DOHH2 (cell line): ENCODE measurements around the gene NFIA.

ENCODE experiments used
- H3F3A ChIP-seq: fragments of 200-600 bp; sonication (generic), shearing (Covaris generic); 2 replicates; pipeline ENCODE4 v1.6.0; 2016; ENCODE audit warnings: antibody characterized with exemption, mild to moderate bottlenecking; ENCODE audit not compliant: control insufficient read depth, insufficient read depth
- H3K27ac ChIP-seq: fragments of 200-600 bp; sonication (generic); 2 replicates; pipeline ENCODE4 v1.5.1; 2014; ENCODE audit warnings: low read depth, mild to moderate bottlenecking, low read length, moderate library complexity
- H3K27me3 ChIP-seq: fragments of 200-600 bp; sonication (generic); 2 replicates; pipeline ENCODE4 v1.6.1; 2014; ENCODE audit warnings: mild to moderate bottlenecking, low read length, mixed read lengths; ENCODE audit not compliant: control insufficient read depth
- H3K36me3 ChIP-seq: fragments of 200-600 bp; sonication (generic); 2 replicates; pipeline ENCODE4 v1.6.1; 2014; ENCODE audit warnings: mild to moderate bottlenecking, low read length, moderate library complexity, mixed read lengths; ENCODE audit not compliant: control insufficient read depth
- H3K4me1 ChIP-seq: fragments of 200-600 bp; sonication (generic); 2 replicates; pipeline ENCODE4 v1.6.1; 2014; ENCODE audit warnings: mild to moderate bottlenecking, low read length, mixed read lengths; ENCODE audit not compliant: control insufficient read depth
- H3K4me2 ChIP-seq: fragments of 200-600 bp; sonication (generic); 2 replicates; pipeline ENCODE4 v1.6.0; 2014; ENCODE audit warnings: mild to moderate bottlenecking, low read length, moderate library complexity
- H3K4me3 ChIP-seq: fragments of 200-600 bp; sonication (generic); 2 replicates; pipeline ENCODE4 v1.5.1; 2014; ENCODE audit warnings: mild to moderate bottlenecking, low read length, mixed read lengths
- H3K79me2 ChIP-seq: fragments of 200-600 bp; sonication (generic); 2 replicates; pipeline ENCODE4 v1.6.1; 2014; ENCODE audit warnings: mild to moderate bottlenecking, low read length, mixed read lengths; ENCODE audit not compliant: control insufficient read depth
- H3K9me2 ChIP-seq: fragments of 200-600 bp; sonication (generic); replicated peaks from 2 replicates; pipeline ENCODE4 v1.6.1; 2014; ENCODE audit warnings: mild to moderate bottlenecking, low read length, mixed read lengths; ENCODE audit not compliant: control insufficient read depth
- H3K9me3 ChIP-seq: fragments of 200-600 bp; sonication (generic); 2 replicates; pipeline ENCODE4 v1.6.1; 2014; ENCODE audit warnings: antibody characterized with exemption, low read length, mixed read lengths; ENCODE audit not compliant: control insufficient read depth, insufficient read depth
- H4K20me1 ChIP-seq: fragments of 200-600 bp; sonication (generic); 2 replicates; pipeline ENCODE4 v1.6.0; 2014; ENCODE audit warnings: low read depth, mild to moderate bottlenecking, antibody characterized with exemption, low read length, moderate library complexity; ENCODE audit not compliant: control insufficient read depth, insufficient read depth
- CTCF ChIP-seq: fragments of 200-600 bp; sonication (generic); IDR thresholded peaks from one replicate; pipeline ENCODE4 v1.5.1; 2014; ENCODE audit warnings: antibody characterized with exemption, mild to moderate bottlenecking, low read depth, low read length; ENCODE audit not compliant: poor library complexity, severe bottlenecking
- EZH2phosphoT487 ChIP-seq: fragments of 200-600 bp; sonication (generic); IDR thresholded peaks from 2 replicates; pipeline ENCODE4 v1.6.1; 2017; ENCODE audit warnings: borderline replicate concordance, mild to moderate bottlenecking, antibody characterized with exemption, low read length, moderate library complexity, mixed read lengths

NFIA gene

GRCh38 chr1:61273167-61273705 is 190.9 kb downstream of the NFIA start:
- Histone ChIP-seq H3K4me1 (peaks cover 5% of the 10 kb centered on the region), H3K4me2 (no peak overlapping the region), H3F3A (no peaks in the 10 kb centered on the region), H3K36me3 (no peaks in the 10 kb centered on the region), H3K9me3 (no peaks in the 10 kb centered on the region), H3K27me3 (no peaks in the 10 kb centered on the region), H3K9me2 (no peaks in the 10 kb centered on the region), H3K4me3 (no peak overlapping the region), H3K27ac (no peak overlapping the region), H3K79me2 (no peaks in the 10 kb centered on the region; the same call in 1 of the 2 replicates), H4K20me1 (no peaks in the 10 kb centered on the region)
- TF ChIP-seq CTCF, result no peak
- TF ChIP-seq EZH2phosphoT487, result no peak

GRCh38 chr1:61273861-61274260 is 191.5 kb downstream of the NFIA start:
- Histone ChIP-seq H3K79me2 (no peaks in the 10 kb centered on the region; the same call in 1 of the 2 replicates), H3K4me3 (no peak overlapping the region), H3K9me3 (no peaks in the 10 kb centered on the region), H3K4me2 (no peak overlapping the region), H3K36me3 (no peaks in the 10 kb centered on the region), H3F3A (no peaks in the 10 kb centered on the region), H4K20me1 (no peaks in the 10 kb centered on the region), H3K27me3 (no peaks in the 10 kb centered on the region), H3K9me2 (no peaks in the 10 kb centered on the region), H3K27ac (no peak overlapping the region), H3K4me1 (peaks cover 7% of the 10 kb centered on the region)
- TF ChIP-seq EZH2phosphoT487 (no peak), CTCF (no peak)

- Histone ChIP-seq H3K79me2 (no peaks in the 10 kb centered on the region; the same call in 1 of the 2 replicates), H3F3A (no peaks in the 10 kb centered on the region), H3K36me3 (no peaks in the 10 kb centered on the region), H3K4me1 (peaks cover 7% of the 10 kb centered on the region), H3K27me3 (no peaks in the 10 kb centered on the region), H3K27ac (no peak overlapping the region), H3K4me3 (no peak overlapping the region), H3K4me2 (no peak overlapping the region), H4K20me1 (no peaks in the 10 kb centered on the region), H3K9me3 (no peaks in the 10 kb centered on the region), H3K9me2 (no peaks in the 10 kb centered on the region)
- TF ChIP-seq EZH2phosphoT487 (no peak), CTCF (no peak)
Measured at GRCh38 chr1:61274939-61275338, 192.6 kb downstream of the NFIA start.
